ENCODE measurements around the gene BCAR1. TPM values are rescaled to one million over a fixed set of nuclear protein-coding genes. Genes with fewer than 3 reads are reported as not detected.
A peak's percentile ranks its signal among the peaks of the same experiment; 100 is the strongest.
"Not testable (repeated sequence)": the region's sequence is repeated elsewhere in the genome, so short reads cannot be mapped to it uniquely, and the experiment has no call there.

Gene BCAR1
- total RNA-seq, 1 donor from 2014 or later: 71.7 TPM

DNA sequence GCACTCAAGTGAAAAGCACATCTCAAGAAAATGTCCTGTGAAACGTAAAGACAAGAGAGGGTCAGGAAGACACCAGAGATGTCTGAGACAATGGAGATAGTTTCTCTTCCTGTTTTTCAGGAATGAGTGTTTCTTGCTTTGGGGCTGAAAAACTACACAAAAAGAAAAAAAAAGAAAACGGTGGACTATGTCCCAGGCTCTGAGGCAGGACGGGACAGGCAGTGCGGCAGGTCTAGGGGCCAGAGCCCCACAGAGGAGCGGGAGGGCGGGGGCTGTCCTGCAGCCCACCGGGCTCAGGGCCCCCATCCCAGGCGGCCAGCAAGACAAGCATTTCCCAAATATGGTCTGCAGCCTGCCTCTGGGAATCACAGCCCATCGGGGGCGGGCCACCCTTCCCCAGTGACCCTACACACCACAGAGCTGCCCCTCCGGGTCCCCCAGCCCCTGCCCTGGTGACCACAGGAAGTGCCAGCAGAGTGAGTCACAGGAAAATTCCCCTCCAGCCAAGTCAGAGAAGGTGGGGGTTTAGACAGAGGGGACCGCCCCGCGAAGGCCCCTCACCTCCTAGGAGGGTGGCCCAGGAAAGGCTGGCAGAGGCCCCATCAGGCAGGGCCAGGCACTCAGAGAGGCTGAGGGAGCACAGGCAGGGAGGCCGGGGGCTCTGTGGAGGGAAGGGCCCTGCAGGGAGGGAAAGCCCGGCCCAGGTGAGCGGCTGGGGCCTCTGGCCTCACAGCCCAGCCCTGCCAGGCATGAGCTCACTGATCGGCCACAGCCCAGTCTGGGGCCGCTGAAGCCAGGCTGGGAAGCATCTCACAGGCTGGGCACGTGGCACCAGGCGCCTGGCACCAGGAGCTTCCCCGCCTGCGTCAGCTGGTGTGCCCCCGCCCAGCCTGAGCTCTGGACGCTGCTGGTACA is 6.3 kb downstream of the BCAR1 start:
- DNase-seq (ENCODE audit: low spot score) (peak; percentile 85), ATAC-seq (peak; percentile 80)
- intact Hi-C loops (cut with DNase I): no loop called here

DNA sequence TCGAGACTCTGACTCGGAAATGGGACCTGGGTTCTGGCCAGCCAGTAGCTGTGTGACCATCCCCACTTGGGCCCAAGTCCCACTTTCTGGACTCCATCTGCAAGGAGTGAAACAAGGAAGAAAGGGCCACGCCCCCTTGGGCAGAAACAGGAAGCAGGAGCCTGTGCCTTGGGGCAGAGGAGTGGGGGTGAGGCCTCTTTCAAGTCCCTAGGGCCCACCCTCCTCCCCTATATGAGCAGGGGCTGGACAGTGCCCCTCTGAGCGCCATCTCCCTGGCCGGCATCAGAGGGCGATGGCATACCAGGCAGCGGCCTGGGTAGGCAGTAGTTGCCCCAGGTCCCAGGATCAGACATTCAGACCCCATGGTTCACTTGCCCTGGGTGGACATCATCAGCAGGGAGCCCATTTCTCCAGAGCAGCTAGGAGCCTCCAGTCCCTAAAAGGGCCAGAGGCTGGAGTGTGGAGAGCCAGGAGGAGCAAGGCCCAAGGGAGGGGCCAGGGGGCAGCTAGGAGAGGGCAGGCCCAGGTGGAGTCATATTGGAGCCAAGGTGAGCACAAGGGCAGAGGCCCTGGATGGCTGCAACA is 7.1 kb downstream of the BCAR1 start:
- DNase-seq (ENCODE audit: low spot score): peak; percentile 77
- ATAC-seq: no peak
- intact Hi-C loops (cut with DNase I): no loop called here

DNA sequence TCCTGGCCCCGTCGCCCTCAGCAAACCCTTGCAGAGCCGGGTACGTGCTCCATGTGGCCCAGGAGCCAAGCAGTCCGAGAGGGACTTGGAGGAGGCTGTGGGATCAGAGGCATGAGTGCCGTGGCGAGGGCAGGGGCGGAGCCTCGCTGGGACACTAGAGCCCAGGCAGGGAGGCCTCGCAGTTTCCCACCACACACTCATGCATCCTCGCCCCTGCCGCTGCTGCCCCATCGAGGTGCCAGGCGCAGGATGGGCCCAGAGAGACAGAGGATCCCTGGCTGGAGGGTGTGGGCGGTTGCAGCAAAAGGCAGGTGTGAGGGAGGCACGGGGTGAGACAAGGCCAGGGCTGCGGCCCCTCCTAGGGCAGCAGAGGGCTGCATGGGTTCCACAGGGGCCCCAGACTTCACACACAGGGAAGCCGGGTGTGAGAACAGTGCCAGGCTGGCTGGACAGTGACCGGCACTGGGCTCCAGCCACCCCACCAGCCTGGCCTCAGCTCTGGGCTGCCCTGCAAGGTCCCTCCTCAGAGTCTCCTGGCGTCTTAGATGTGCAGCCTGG is 7.7 kb downstream of the BCAR1 start:
- intact Hi-C loops (cut with DNase I): no loop called here
- ATAC-seq (no peak), DNase-seq (ENCODE audit: low spot score) (no peak)

DNA sequence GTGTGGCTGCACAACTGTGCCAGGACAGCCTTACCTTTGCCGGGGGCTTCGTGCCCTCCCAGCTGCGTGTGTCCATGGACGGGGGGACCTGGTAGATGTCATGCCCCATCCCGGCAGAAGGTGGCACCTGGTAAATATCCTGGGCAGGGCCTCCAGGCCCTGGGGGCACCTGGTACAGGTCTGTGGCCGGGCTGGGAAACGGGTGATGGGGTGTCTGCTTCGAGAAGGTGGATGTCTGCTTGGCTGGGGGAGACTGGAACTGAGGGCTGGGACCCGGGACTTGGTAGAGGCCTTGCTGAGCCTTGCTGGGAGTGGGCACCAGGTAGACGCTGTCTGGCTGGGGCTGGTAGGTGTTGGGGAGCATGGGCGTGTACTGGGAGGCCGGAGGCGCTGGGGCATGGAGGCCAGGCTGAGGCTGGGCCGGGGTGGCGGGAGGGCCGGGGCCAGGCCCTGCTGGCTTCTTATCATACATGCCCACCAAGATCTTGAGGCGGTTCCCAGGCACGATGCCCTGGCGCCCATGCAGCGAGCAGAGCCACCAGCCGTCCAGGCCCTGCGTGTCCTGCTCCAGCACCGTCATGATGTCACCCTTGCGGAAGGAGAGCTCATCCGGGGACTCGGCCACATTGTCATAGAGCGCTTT is 8.9 kb downstream of the BCAR1 start:
- ATAC-seq; intact Hi-C loops (cut with DNase I); DNase-seq (ENCODE audit: low spot score): not testable (repeated sequence)

DNA sequence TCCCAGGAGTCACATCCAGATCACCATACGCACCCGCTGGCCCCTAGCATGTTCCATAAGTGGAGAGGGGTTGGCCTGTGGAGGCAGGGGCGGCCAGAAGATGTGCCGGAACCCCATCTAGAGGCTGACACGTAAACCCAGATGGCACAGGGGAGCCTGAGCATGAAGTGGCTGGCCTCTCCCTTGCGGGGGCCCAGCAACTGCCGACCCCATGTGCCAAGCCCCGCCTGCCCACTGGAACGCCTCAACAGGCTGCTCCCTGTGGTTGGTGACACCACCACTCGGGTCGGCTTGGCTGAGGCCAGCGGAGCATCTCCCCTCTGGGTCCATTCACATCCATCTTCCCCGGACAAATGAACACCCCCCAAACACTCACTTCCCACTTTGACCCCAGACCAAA is 9.5 kb downstream of the BCAR1 start:
- DNase-seq (ENCODE audit: low spot score) (no peak), ATAC-seq (no peak)
- intact Hi-C loops (cut with DNase I): no loop called here

DNA sequence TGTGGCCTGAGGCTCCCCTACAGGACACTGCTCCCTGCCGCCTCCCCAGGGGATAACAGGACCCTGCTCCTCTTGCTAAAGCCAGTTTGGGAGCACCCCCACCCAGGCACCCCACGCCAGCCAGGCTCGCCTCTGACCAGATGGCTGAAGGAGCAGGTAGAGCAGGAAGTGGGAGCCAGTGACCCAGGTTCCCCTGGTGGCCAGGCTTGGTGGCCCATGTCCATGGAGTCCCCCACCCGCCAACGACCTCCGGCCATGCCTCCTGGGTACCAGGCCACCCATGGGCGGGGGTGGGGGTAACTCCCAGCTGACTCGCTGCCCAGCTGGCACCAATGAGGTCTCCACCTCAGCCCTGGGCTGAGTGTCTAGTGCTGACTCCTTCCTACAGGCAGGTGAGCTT is 10.0 kb downstream of the BCAR1 start:
- ATAC-seq (no peak), DNase-seq (ENCODE audit: low spot score) (no peak)
- intact Hi-C loops (cut with DNase I): no loop called here

DNA sequence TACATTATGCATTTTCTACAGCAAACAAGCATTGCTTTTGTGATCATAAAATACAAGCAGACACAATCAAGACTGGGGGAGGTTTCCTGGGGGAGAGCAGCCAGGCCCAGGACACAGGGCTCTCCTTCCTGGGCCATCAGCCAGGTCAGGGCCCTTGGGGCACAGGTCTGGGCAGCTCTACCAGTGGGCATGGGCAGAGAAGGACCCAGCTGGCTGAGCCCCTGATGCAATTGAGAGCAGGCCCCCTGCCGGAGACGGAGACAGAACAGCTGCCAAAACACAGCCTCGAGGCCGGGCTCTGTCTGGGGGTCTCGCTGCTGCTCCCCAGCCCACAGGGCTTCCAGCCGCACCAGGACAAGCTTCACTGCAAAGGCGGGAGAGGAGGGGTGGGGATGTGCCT is 10.8 kb downstream of the BCAR1 start:
- DNase-seq (ENCODE audit: low spot score); intact Hi-C loops (cut with DNase I); ATAC-seq: not testable (repeated sequence)

DNA sequence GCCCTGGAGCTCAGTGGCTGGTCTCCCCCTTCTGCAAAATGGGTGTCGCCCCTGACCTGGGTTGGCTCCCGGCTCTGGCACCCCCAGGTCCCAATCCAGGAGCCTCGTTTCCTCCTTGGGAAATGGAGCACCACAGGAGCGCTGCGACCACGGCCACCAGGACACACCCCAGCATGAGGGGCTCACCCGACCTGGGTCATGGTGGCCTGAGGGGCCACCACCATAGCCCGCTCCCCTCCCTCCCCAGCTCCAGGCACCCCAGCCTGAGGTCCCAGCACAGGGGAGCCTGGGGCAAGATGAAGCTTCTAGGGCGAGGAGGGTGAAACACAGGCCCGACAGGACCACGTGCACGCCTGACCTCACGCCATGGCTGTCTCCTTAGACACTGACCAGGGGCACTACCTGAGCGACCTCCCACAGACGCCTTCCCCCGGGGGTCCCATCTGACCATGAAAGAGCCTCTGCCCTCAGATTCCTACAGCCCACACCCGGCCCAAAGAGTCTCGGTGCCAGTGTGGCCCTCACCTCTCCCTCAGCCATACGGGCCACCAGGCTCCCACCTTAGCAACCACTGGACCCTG is 11.8 kb downstream of the BCAR1 start:
- ATAC-seq (no peak), DNase-seq (ENCODE audit: low spot score) (no peak)
- intact Hi-C loops (cut with DNase I): loop anchor here (10.0 kb wide), 1 partner anchor 145 kb away; no protein-coding TSS in a partner anchor

DNA sequence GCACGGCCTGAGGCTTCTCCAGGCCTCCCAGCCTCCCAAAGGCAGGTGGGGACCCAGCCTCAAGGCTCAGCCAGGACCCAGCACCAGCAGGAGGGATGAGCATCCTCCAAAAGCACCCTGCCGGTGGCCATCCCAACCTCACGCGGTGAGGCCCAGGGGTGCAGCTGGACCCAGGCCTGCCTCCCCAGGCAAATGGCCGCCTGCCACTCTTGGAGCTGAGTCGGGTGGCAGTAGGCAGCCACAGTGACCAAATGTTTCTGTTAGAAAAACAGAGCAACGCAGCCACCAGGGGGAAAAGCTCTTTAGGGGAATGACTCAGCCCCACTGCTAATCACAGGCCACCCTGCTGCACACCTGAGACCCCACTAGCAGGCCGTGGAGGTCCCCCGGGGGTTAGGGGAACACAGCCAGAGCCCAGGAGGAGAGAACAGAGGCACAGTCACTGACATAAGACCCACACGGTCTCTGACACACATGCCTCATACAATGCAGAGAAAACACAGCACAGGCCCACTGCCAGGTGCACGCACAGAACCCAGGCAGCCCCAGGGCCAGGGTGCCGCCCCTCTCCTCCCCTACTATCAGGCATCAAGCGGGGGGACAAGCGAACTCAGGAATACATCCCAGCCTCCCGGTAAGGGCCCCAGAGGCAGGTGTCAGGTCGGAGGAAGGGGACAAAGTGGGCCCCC is 12.4 kb downstream of the BCAR1 start:
- intact Hi-C loops (cut with DNase I): loop anchor here (10.0 kb wide), 1 partner anchor 146 kb away; no protein-coding TSS in a partner anchor
- DNase-seq (ENCODE audit: low spot score) (no peak), ATAC-seq (no peak)

DNA sequence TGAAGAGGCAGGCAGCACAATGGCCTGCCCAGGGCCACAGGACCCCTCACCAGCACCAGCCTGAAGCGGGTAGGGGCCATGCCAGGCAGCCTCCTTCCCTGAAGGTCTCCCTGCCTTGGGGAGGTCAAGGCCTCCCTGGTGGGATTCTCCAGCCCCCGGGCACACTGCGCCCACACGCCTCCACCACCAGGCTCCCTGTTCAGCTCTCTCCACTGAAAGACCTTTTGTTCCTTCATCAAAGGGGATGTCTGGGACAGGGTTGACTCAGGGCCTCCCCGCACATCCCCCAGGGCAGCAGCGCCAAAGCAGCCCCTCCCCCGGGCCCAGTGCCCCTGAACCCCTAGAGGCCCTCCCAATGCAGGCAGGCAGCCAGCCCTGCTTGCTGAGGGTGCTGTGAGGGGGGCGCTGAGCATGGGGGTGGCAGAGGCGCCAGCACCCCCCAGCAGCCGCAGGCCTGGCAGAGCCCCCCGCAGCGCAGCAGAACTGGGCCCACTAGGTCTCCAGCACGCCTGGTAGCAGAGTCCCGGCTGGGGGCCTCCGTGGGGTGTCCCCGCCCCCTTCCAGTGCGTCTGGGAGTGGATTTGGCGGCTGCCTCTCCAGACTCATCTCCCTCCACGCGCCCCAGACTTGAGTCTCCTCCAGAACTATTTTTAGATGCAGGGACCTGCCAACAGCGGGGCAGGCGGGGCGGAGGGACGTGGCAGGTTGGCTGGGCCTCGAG is 13.1 kb downstream of the BCAR1 start:
- peak; percentile 82 for DNase-seq (ENCODE audit: low spot score)
- peak; percentile 69 for ATAC-seq
- intact Hi-C loops (cut with DNase I): loop anchor here (10.0 kb wide), 1 partner anchor 147 kb away; no protein-coding TSS in a partner anchor

DNA sequence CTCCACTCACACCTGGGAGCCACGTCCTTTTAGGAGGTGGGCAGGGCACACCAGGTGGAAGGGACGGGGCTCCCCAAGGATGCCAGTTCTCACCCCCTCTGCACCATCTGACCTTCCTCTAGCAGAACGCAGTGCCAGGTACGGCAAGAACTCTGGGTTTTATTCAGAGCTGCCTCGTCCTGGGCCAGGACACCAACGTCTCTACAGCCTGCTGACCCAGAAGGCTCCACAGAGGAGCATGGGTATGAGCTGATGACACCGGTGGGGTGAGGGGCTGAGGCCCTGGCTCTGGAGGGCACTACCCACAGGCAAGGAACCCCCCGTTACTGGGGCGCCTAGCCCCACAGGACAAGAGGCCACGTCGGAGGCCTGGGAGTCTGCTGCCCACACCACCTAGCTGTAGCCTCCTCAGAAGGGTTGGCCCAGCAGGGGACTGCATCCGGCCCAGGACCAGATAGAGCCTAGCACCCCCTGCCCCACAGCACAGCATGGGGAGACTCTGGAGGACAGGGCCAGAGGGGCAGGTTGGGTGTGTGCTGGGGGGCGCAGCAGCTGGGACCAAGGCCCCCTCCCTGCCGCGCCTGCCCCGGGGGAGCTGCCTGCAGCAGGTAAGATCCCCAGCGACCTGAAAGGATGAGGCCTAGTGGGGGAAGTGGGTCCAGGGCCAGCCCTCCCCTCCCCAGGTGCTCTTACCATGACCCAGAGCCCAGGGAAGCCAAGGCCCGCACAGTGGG is 13.9 kb downstream of the BCAR1 start:
- ATAC-seq: no peak

DNA sequence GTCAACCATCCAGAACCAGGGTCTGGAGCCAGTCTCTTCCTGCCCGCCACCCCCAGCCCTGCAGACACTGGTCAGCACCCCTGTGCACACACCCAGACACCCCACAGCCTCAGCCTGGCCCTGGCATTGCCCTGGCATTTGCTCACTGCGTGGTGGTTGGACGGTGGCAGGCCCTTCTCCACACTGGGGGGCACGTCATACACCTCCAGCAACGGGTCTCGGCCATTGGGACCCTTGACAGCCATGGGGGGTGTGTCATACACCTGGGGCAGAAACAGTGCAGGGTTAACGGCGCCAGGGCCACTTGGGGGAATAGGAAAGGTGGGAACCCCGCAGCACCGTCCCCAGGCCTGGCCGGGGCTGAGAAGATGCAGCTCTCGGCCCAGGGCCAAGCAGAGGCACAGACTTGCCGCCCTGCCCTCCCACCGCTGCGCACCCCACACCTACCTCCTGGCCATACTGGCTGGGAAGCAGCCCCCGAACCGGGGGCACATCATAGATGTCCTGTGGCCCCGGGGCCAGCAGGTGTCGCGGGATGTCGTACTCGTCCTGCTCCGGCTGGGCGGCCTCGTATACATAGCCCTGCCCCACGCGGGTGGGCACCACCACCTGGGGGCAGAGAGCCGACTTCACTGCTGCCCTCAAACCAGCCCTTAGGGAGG is 14.6 kb downstream of the BCAR1 start:
- DNase-seq (ENCODE audit: low spot score): peak; percentile 60
- ATAC-seq: no peak
- intact Hi-C loops (cut with DNase I): loop anchor here (10.0 kb wide), 1 partner anchor 148 kb away; no protein-coding TSS in a partner anchor

More for the DNA sequence above, 13.9 kb downstream of the BCAR1 start:
- intact Hi-C loops (cut with DNase I): loop anchor here (10.0 kb wide), 1 partner anchor 147 kb away; no protein-coding TSS in a partner anchor
- no peak for DNase-seq (ENCODE audit: low spot score)

DNA sequence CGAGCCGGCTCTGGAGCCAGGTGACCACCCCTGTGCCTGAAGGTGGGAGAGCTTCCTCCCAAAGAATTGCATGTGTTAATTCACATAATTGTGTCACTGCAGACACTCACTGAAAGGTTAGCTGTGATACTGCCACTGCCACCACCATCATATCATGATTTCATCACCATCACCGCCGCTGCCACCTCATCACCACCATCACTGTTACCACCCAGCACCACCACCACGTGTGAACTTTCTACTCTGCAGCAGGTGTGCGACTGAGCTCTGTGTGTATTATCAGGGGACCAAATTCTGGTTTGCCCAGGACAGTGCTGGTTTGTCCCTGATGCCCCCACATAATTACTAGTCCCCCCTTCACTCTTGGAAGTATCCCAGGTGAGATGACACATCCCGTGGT is 15.2 kb downstream of the BCAR1 start:
- ATAC-seq: no peak
- no peak for DNase-seq (ENCODE audit: low spot score)
- intact Hi-C loops (cut with DNase I): loop anchor here (10.0 kb wide), 1 partner anchor 149 kb away; no protein-coding TSS in a partner anchor

DNA sequence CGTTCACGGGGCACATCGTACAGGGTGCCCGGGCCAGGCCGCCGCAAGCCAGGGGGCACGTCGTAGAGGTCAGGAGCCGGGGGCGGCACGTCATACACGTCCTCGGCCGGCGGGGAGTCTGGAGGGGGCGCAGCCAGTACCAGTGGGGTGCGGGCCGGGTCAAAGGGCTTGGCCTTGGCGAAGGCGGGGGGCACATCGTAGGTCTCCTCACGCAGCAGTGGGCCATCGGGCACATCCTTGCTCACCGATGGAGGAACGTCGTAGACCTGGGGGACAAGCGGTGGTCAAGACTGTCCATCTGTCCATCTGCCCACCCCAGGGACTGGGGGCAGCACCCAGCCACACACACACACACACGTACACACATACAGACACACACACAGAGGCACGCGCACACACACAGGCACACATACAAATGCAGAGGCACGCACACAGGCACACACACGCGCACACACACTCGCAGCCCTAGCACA is 15.7 kb downstream of the BCAR1 start:
- intact Hi-C loops (cut with DNase I): loop anchor here (10.0 kb wide), 1 partner anchor 149 kb away; no protein-coding TSS in a partner anchor
- ATAC-seq (no peak), DNase-seq (ENCODE audit: low spot score) (no peak)

DNA sequence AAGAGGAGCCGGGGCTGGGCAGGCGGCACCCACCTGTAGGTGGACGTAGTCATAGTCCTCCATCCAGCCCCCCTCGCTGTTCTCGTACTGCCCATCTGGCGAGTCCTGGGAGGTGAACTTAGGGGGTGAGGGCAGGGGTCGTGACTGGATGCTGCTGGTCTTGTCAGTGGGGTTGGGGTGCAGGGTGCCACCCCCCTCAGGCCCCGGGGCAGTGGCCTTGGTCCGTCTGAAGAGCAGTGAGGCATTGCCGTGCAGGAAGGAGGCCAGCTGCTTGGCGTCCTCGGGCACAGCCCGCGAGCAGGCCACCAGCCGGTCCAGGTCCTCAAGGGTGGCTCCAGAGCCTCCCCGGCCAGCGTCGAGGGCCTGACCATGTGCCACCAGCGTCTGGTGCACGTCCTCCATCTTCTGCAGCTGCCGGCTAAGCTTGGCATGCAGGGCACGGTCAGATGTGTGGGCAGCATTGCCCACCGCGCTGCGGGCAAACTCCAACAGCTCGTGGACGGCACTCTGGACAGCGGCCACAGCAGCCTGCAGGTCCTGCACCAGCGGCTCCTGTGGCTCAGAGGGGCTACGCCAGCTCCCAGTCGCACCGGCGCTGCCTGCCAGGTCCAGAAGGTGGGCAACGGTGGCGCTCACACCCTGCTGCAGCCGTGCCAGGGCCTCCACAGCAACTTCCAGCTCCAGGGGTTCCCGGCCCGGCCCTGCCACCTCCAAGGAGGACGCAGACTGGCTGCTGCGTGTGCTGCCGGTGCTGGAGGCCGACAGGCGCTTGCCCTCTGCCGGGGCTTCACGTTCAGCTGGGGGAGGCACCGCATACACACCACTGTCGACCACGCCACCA is 16.3 kb downstream of the BCAR1 start:
- ATAC-seq: no peak
- intact Hi-C loops (cut with DNase I): loop anchor here (10.0 kb wide), 1 partner anchor 150 kb away; no protein-coding TSS in a partner anchor
- DNase-seq (ENCODE audit: low spot score): no peak

All from sciatic nerve (tissue), 2 donors.